Loucy (cell line): Measurements from ENCODE around the gene TARBP2.
"Not testable (repeated sequence)": the region's sequence is repeated elsewhere in the genome, so short reads cannot be mapped to it uniquely, and the experiment has no call there.

Source experiments
- EZH2phosphoT487 ChIP-seq: fragments of 200-600 bp; IDR thresholded peaks from 2 replicates; pipeline ENCODE4 v1.6.1; 2018; ENCODE audit warnings: antibody characterized with exemption, mild to moderate bottlenecking, moderate library complexity, borderline replicate concordance
- TF ChIP-seq, protein P1 (sequence below): fragments of 200-600 bp; sonication (generic); conservative IDR thresholded peaks from 2 replicates; pipeline ENCODE4 v1.5.1; 2014; ENCODE audit warnings: mild to moderate bottlenecking, antibody characterized with exemption, low read length

DNA sequence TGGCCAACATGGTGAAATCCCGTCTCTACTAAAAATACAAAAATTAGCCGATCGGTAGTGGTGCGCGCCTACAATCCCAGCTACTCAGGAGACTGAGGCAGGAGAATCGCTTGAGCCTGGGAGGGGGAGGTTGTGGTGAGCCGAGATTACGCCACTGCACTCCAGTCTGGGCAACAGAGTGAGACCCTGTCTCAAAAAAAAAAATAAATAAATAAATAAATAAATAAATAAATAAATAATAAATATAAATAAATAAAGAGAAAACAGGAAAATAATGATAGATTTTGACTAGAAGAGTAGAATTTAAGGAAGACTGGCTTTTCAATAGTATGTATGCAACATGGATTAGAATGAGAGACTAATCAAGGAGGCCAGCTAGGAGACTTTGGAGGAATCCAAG lies 49.0 kb downstream of the TARBP2 start:
- TF ChIP-seq, protein P1, sequence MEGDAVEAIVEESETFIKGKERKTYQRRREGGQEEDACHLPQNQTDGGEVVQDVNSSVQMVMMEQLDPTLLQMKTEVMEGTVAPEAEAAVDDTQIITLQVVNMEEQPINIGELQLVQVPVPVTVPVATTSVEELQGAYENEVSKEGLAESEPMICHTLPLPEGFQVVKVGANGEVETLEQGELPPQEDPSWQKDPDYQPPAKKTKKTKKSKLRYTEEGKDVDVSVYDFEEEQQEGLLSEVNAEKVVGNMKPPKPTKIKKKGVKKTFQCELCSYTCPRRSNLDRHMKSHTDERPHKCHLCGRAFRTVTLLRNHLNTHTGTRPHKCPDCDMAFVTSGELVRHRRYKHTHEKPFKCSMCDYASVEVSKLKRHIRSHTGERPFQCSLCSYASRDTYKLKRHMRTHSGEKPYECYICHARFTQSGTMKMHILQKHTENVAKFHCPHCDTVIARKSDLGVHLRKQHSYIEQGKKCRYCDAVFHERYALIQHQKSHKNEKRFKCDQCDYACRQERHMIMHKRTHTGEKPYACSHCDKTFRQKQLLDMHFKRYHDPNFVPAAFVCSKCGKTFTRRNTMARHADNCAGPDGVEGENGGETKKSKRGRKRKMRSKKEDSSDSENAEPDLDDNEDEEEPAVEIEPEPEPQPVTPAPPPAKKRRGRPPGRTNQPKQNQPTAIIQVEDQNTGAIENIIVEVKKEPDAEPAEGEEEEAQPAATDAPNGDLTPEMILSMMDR = not testable (repeated sequence)
- not testable (repeated sequence) for TF ChIP-seq EZH2phosphoT487
